Endothelial cell of umbilical vein (primary cell): Measurements from ENCODE around the gene VPS37C. TPM values are rescaled to one million over a fixed set of nuclear protein-coding genes. Genes with fewer than 3 reads are reported as not detected.
"Not testable (repeated sequence)": the region's sequence is repeated elsewhere in the genome, so short reads cannot be mapped to it uniquely, and the experiment has no call there.

Experiments used
- Bru-seq: library from RNA; stranded (reverse); fragments of 400-500 nt; gene quantifications from one replicate; lab custom pipeline; 2021; lab: Mats Ljungman, UMichigan
- BruChase-seq, 2 experiments: library from RNA; stranded (reverse); fragments of 400-500 nt; gene quantifications; one replicate each; lab custom pipeline; 2021; lab: Mats Ljungman, UMichigan
- BruUV-seq: library from RNA; stranded (reverse); fragments of 400-500 nt; replicated peaks from 2 replicates; lab custom pipeline; 2021; lab: Mats Ljungman, UMichigan
- CTCF ChIA-PET: fragments of 300-600, 350-600 bp; sonication (Branson Sonifier 250); formaldehyde crosslinking; loops from one replicate; lab custom pipeline; 2021; ENCODE audit warnings: antibody characterized with exemption, inconsistent platforms; lab: Charles Lee
- POLR2A ChIA-PET: fragments of 300-600, 350-600 bp; sonication (Branson Sonifier 250); formaldehyde crosslinking; loops from one replicate; lab custom pipeline; 2021; ENCODE audit warnings: antibody characterized with exemption, inconsistent platforms; lab: Charles Lee
- DNase-seq: peaks from one replicate; pipeline ENCODE4 v3.0.0-alpha.2; 2011; ENCODE audit warnings: low read depth, low spot score
- FAIRE-seq: peaks from 2 replicates; lab custom pipeline; 2011; peaks lifted over from hg19 to GRCh38; lab: Jason Lieb, UNC
- H2AFZ ChIP-seq: 2 replicates; pipeline ENCODE4 v1.6.0; 2012; ENCODE audit warnings: low read depth, low read length, control low read depth, inconsistent platforms
- H3K27ac ChIP-seq: 2 replicates; pipeline ENCODE4 v1.5.1; 2011; ENCODE audit warnings: low read depth, mild to moderate bottlenecking, control low read depth, low read length, moderate library complexity; ENCODE audit not compliant: insufficient read depth
- H3K27me3 ChIP-seq, 2 experiments: 2 replicates each; pipeline versions ENCODE4 v1.6.0 to v1.6.1; 2011; ENCODE audit warnings: low read length in 2 of 2, mixed read lengths in 1 of 2; ENCODE audit not compliant: control insufficient read depth in 2 of 2, insufficient read depth in 2 of 2
- H3K36me3 ChIP-seq, 2 experiments: 2 replicates in 1 of 2; 3 replicates in 1 of 2; pipeline ENCODE4 v1.5.1; 2011; ENCODE audit warnings: low read length in 2 of 2, mild to moderate bottlenecking in 1 of 2, moderate library complexity in 1 of 2; ENCODE audit not compliant: control insufficient read depth in 2 of 2, insufficient read depth in 2 of 2; ENCODE audit errors: extremely low read depth in 1 of 2
- H3K4me1 ChIP-seq: 3 replicates; pipeline ENCODE4 v1.5.1; 2011; ENCODE audit warnings: mild to moderate bottlenecking, low read length; ENCODE audit not compliant: control insufficient read depth, insufficient read depth; ENCODE audit errors: extremely low read depth
- H3K4me2 ChIP-seq: 2 replicates; pipeline ENCODE4 v1.6.1; 2011; ENCODE audit warnings: low read length, control low read depth, mixed read lengths; ENCODE audit not compliant: insufficient read depth
- H3K4me3 ChIP-seq, 3 experiments: fragments of 200-600 bp in 1 of 3; sonication (generic), shearing (Covaris generic) in 1 of 3; replicated peaks in 1 of 3; 2 replicates each; pipeline ENCODE4 v1.5.1; 2011 to 2016; ENCODE audit warnings: control low read depth in 3 of 3, low read length in 3 of 3, mild to moderate bottlenecking in 2 of 3, inconsistent platforms in 1 of 3, low read depth in 1 of 3, moderate library complexity in 1 of 3; ENCODE audit not compliant: insufficient read depth in 1 of 3
- H3K79me2 ChIP-seq: 2 replicates; pipeline ENCODE4 v1.6.0; 2012; ENCODE audit warnings: low read length, inconsistent platforms; ENCODE audit not compliant: control insufficient read depth, insufficient read depth
- H3K9ac ChIP-seq: replicated peaks from 2 replicates; pipeline ENCODE3; 2011; ENCODE audit warnings: low read length, control low read depth; ENCODE audit not compliant: insufficient read depth; ENCODE audit errors: extremely low read depth
- H3K9me1 ChIP-seq: replicated peaks from 3 replicates; pipeline ENCODE4 v1.6.0; 2011; ENCODE audit warnings: mild to moderate bottlenecking, low read length; ENCODE audit not compliant: control insufficient read depth, insufficient read depth; ENCODE audit errors: extremely low read depth
- H3K9me3 ChIP-seq: replicated peaks from 2 replicates; pipeline ENCODE4 v1.5.1; 2012; ENCODE audit warnings: low read length, inconsistent platforms; ENCODE audit not compliant: control insufficient read depth, insufficient read depth
- H4K20me1 ChIP-seq: replicated peaks from 2 replicates; pipeline ENCODE3; 2011; ENCODE audit warnings: mild to moderate bottlenecking, low read length; ENCODE audit not compliant: control insufficient read depth, insufficient read depth; ENCODE audit errors: extremely low read depth
- CTCF ChIP-seq, 2 donors: IDR thresholded peaks; 1 replicate in 1 of 2; 2 replicates in 1 of 2; pipeline ENCODE4 v1.5.1; 2011; ENCODE audit warnings: low read length in 2 of 2, mild to moderate bottlenecking in 2 of 2, moderate library complexity in 2 of 2, control low read depth in 1 of 2, inconsistent platforms in 1 of 2, low read depth in 1 of 2; ENCODE audit not compliant: insufficient read depth in 1 of 2; ENCODE audit errors: extremely low read depth in 1 of 2
- EZH2 ChIP-seq: IDR thresholded peaks from 2 replicates; pipeline ENCODE4 v1.6.1; 2012; ENCODE audit warnings: borderline replicate concordance, low read depth, mild to moderate bottlenecking, moderate library complexity, low read length, inconsistent platforms; ENCODE audit not compliant: severe bottlenecking
- FOS ChIP-seq: IDR thresholded peaks from 2 replicates; pipeline ENCODE4 v1.6.1; 2011; ENCODE audit warnings: mild to moderate bottlenecking, low read length, moderate library complexity, borderline replicate concordance; ENCODE audit not compliant: insufficient read depth
- GATA2 ChIP-seq: IDR thresholded peaks from 2 replicates; pipeline ENCODE4 v1.7.0; 2011; ENCODE audit warnings: low read depth, mild to moderate bottlenecking, moderate library complexity, mixed read lengths, low read length; ENCODE audit not compliant: insufficient read length, insufficient read depth
- JUN ChIP-seq: IDR thresholded peaks from 2 replicates; pipeline ENCODE4 v1.6.1; 2011; ENCODE audit warnings: borderline replicate concordance, low read depth; ENCODE audit not compliant: insufficient read length, insufficient read depth
- MAX ChIP-seq: IDR thresholded peaks from 2 replicates; pipeline ENCODE4 v1.6.1; 2011; ENCODE audit not compliant: insufficient read depth, insufficient read length
- MYC ChIP-seq: IDR thresholded peaks from one replicate; pipeline ENCODE4 v1.6.1; 2011; ENCODE audit warnings: mild to moderate bottlenecking, low read depth, low read length
- POLR2A ChIP-seq: IDR thresholded peaks from 2 replicates; pipeline ENCODE4 v1.6.1; 2012; ENCODE audit warnings: low read depth, mild to moderate bottlenecking, control low read depth, low read length
- POLR2AphosphoS5 ChIP-seq: IDR thresholded peaks from 2 replicates; pipeline ENCODE4 v1.6.1; 2012; ENCODE audit warnings: low read depth, mild to moderate bottlenecking, control low read depth, low read length, moderate library complexity; ENCODE audit not compliant: insufficient read depth
- dilution Hi-C: fragments of 300-500 bp; cut with MboI; formaldehyde crosslinking; loops from one replicate; pipeline ENCODE4 v1.15.0; 2019; ENCODE audit warnings: low sequenced_read_pairs; ENCODE audit not compliant: extremely low pct_ligation_motif_present
- intact Hi-C: fragments of 100-400 bp; cut with micrococcal nuclease; formaldehyde crosslinking; loops from one replicate; pipeline ENCODE4 v1.10.0; 2022
- long read RNA-seq: library from polyadenylated mRNA; stranded (forward); transcript quantifications from one replicate; pipeline ENCODE4 v2.0.0, GENCODE V29; 2021
- polyA minus RNA-seq, 3 experiments: library from RNA; depleted of rRNA, polyadenylated mRNA; stranded (reverse); fragments of >200 nt; gene quantifications; 1 replicate in 1 of 3; 2 replicates in 2 of 3; pipeline ENCODE4 v1.2.3, GENCODE V29; 2011
- polyA plus RNA-seq, 4 experiments: library from polyadenylated mRNA; depleted of rRNA in 3 of 4; stranded (reverse) in 3 of 4; unstranded in 1 of 4; fragments of >200 nt; gene quantifications; 2 replicates each; pipeline versions ENCODE4 v1.2.1 to v1.2.3, GENCODE V29; 2011 to 2012; ENCODE audit warnings: missing spikeins in 1 of 4
- total RNA-seq: library from RNA; stranded (reverse); gene quantifications from 2 replicates; pipeline ENCODE4 v1.2.3, GENCODE V29; 2021

The VPS37C gene
- total RNA-seq (23.4 and 24.2 TPM in 2 replicates), polyA plus RNA-seq (17.7 TPM in 2 replicates), polyA minus RNA-seq (12.5 and 13.1 TPM in 2 replicates), Bru-seq, nascent RNA (percentile 73 among the genes with signal in this experiment), BruChase-seq, experiment 1, labeled RNA remaining after a 6-hour chase (percentile 74 among the genes with signal in this experiment), BruChase-seq, experiment 2, labeled RNA remaining after a 2-hour chase (percentile 74 among the genes with signal in this experiment)
- polyA plus RNA-seq (2011; cell fraction: cytosol; rRNA removed), result 12.7 and 16.2 TPM in 2 replicates
- polyA plus RNA-seq (2011; cell fraction: nucleus; rRNA removed), result 21.6 and 22.1 TPM in 2 replicates
- 15.5 and 18.4 TPM in 2 replicates for polyA plus RNA-seq (2012)
- polyA minus RNA-seq (2011; cell fraction: cytosol; rRNA and poly(A)+ RNA removed), result 5.9 TPM
- polyA minus RNA-seq (2011; cell fraction: nucleus; rRNA and poly(A)+ RNA removed), result 10.6 and 14.7 TPM in 2 replicates
- long read RNA-seq, transcript VPS37C-201 (5 exons, 2,865 nt), result major isoform, 37 of 64 reads
- long read RNA-seq, partial matches to known transcripts, result 0 of 64 reads
- long read RNA-seq, other reads (novel, unspliced or antisense), result 24 of 64 reads

GRCh38 chr11:61161190-61162091, at the start of gene VPS37C:
VPS37C (minus strand) TSS chr11:61161426; CDS start chr11:61138829, 22,597 bp downstream.
- Histone ChIP-seq H3K4me3 (peak within 1 kb of the TSS; percentile 37 to 86 (median 73)), H3K9me1 (no peaks in the 10 kb centered on the region), H4K20me1 (no peaks in the 10 kb centered on the region), H3K79me2 (peaks cover 21% of the 10 kb centered on the region), H2AFZ (peak within 1 kb of the TSS; percentile 75), H3K4me2 (peak within 1 kb of the TSS; percentile 81), H3K9me3 (no peaks in the 10 kb centered on the region), H3K36me3 (no peaks in the 10 kb centered on the region), H3K9ac (peak within 1 kb of the TSS; percentile 69), H3K4me1 (peaks cover 30% of the 10 kb centered on the region), H3K27ac (peak within 1 kb of the TSS; percentile 71), H3K27me3 (no peaks in the 10 kb centered on the region)
- peak; percentile 78 for TF ChIP-seq POLR2AphosphoS5
- peak; percentile 52 for TF ChIP-seq MAX
- TF ChIP-seq POLR2A, result peak; percentile 73
- TF ChIP-seq JUN, result no peak
- no peak for TF ChIP-seq FOS
- no peak for TF ChIP-seq MYC
- TF ChIP-seq CTCF (IDR thresholded peaks at IDR 0.05; ENCODE audit: extremely low read depth in 1 of 2, insufficient read depth in 1 of 2, low read depth in 1 of 2, low read length in 2 of 2), result no peak
- TF ChIP-seq EZH2, result no peak
- no peak for TF ChIP-seq GATA2
- ChIA-PET CTCF (interaction anchor here (1.0 kb wide), 1 partner anchor 32 kb away, joined by 3 read pairs; no protein-coding TSS in a partner anchor), POLR2A (interaction anchor here (0.6 kb wide), 1 partner anchor 187 kb away, joined by 3 read pairs; no protein-coding TSS in a partner anchor)
- DNase-seq, result peak; percentile 85
- dilution Hi-C loops (no loop called here), intact Hi-C loops (loop anchor here (1.0 kb wide), 1 partner anchor 26 kb away; no protein-coding TSS in a partner anchor)
- peak; percentile 74 for FAIRE-seq
- TSS peak; percentile 75 for BruUV-seq

GRCh38 chr11:61210629-61211028, 49.4 kb upstream of the VPS37C start:
- H3K9me3 ChIP-seq, CTCF ChIA-PET, H3K36me3 ChIP-seq, H3K4me2 ChIP-seq, H3K79me2 ChIP-seq, POLR2A ChIA-PET, H3K27ac ChIP-seq, FAIRE-seq, dilution Hi-C loops, H4K20me1 ChIP-seq, H3K4me3 ChIP-seq, H3K27me3 ChIP-seq, H3K9ac ChIP-seq, H2AFZ ChIP-seq, DNase-seq, H3K9me1 ChIP-seq, BruUV-seq, H3K4me1 ChIP-seq, intact Hi-C loops: not testable (repeated sequence)
